Skin of body (tissue), 2 donors: Measurements from ENCODE around the gene CRIP1. TPM values are rescaled to one million over a fixed set of nuclear protein-coding genes. Genes with fewer than 3 reads are reported as not detected.

Experiments
- DNase-seq: peaks from one replicate; lab custom pipeline; 2025; lab: John Stamatoyannopoulos, UW
- total RNA-seq: library from RNA; depleted of rRNA; stranded (reverse); fragments of >200 nt; gene quantifications from one replicate; pipeline ENCODE4 v1.2.3, GENCODE V29; 2014

CRIP1 gene
- total RNA-seq, 1 donor from 2014 or later = 10.5 TPM

DNA sequence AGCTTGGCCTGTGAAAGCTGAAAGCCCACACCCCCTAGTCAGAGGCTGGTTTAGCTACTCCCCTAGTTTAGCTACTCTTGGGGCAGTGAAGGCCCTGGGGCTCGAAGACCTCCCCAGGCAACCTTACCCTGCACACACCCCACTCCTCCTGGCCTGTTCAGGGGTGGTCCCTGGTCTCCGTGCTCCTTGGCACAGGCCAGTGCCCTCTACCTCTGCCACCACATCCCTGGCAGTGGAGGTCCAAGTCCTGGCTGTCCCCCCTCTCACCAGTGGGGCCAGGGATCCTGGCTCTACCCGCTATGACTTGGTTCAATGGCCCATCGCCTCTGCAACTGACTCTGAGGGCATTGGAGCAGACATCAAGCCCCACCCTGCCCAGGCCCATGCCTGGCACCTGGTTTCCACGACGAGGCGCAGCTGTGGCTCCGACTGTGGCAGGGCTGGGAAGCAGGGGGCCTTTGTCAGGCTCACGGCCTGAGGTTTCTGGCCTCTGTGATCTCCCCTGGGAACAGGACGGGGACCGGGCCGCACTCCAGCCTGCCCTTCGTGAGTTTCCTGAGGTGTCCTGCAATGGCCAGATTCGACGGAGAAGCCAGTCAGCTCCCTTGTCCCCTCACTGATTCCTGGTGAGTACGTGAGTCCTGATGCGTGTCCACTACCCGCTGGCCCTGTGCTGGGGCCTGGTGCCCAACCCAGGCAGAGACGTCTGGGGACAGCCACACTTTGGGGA, 45.4 kb downstream of the CRIP1 start:
- DNase-seq = no peak

DNA sequence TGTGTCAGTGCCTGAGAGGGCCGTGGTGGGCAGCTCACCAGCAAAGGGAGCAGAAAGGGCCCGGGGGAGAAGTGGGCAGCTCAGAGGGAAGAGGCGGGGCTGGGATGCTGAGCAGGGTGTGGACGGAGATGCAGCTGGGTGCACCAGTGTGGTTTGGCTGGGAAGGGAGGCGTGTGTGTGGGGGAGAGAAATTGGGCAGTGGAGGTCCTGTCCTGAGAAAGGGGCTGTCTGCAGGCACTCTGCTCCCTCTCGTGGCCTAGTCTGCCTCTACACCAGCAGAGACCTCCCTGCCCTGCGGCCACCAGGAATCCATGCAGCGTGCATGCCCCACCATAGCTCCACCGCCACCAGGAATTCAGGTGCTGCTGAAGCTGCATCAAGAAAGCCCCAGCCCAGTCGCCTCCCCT, 46.1 kb downstream of the CRIP1 start:
- no peak for DNase-seq

GRCh38 chr14:105533391-105533790, 46.7 kb downstream of the CRIP1 start:
- DNase-seq = no peak

DNA sequence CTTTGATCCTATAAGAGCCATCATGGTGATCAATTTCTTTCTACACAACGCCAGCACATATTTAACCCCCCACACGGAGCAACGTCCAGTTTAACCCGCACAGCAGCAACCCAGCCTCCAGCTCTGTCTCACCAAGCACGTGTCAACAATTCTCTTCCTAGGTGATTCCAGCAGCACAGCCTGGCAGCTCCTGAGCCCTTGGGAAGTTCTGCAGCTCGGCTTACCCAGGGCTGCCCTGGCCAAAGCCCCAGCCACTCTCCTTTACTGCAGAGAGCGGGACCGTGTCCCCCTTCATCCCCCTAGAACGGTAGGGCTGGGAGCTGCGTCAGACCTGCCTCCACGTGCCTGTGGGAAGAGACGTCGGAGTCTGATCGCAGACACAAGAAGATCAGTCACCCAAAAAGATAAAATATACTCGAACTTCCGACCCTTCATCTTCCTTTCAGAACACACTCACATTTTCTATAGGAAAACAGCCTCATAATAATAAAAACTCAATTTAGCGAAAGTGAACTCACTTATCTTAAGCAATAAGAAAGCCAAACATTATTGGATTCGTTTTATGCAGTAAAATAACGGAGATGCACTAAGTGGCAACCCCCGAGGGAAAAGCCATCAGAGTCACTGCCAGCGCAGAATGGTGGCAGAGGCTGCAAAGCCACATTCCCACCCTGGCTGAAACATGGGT, 47.3 kb downstream of the CRIP1 start:
- no peak for DNase-seq

DNA sequence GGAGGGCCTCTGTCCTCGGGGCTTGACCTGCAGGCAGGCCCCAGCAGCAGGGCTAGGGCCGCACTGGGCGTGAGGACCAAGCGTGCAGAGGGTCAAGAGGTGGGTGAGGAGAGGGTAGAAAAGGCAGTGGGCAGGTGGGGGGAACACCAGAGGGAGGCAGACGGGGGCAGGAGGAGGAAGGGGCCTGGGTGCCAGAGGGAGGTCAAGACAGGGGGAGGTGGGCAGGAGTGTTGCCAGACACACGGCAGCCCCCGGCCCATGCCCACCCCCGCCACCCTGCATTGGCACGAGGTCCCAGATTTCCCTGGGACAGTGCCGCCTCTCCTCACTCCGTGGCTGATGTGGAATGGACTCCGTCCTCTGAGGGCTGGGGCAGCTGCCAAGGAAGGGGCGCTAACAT, 47.9 kb downstream of the CRIP1 start:
- no peak for DNase-seq

GRCh38 chr14:105536051-105536450, 49.4 kb downstream of the CRIP1 start:
- no peak for DNase-seq

- DNase-seq = no peak
Measured at GRCh38 chr14:105536691-105537579, 50.2 kb downstream of the CRIP1 start.

DNA sequence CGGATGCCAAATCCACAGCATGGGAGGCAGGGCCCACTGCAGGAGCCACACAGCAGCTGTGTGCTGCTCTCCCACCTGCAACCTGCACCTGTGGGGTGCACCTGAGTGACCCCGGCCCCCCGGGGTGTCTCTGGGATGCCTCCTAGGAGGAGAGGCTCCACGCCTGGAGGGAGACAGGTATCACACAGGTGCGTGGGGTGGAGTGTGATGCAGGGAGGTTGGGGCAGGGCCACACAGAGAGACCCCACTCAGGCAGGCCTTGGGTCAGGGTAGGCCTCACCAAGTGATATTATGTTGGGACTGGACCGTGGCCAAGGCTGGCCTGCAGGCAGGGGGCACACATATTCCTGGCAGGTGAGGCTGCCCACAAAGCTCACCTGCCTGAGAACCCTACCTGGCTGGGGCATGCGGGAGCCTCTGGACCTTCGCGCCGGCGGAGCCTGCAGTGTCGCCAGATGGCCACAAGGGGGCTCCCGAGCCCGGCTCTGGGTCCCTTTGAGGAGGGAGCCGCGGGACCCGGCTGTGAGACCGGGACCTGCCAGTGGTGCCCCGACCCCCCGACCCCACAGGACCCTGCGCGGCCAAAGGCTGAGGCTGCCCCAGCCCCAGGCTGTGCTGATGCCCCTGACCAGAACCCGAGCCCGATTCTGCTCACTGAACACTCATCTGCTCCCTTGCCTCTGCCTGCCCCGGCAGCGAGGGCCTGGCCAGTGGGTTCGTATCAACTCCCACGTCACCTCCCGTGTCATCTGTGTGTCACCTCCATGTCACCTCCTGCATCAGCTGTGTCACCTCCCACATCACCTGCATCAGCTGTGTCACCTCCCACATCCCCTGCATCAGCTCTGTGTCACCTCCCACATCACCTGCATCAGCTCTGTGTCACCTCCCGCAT, 51.1 kb downstream of the CRIP1 start:
- DNase-seq = peak; percentile 8

Other genes starting within 250 kb of the CRIP1 start
- gene BTBD6, start 238.4 kb upstream of the CRIP1 start, total RNA-seq = 29.0 TPM
- 33.0 TPM for gene BRF1, start 185.9 kb upstream of the CRIP1 start, total RNA-seq
- 44.9 TPM for gene PACS2, start 172.1 kb upstream of the CRIP1 start, total RNA-seq
- gene TEX22, start 88.3 kb upstream of the CRIP1 start, total RNA-seq = 0.20 TPM
- 48.3 TPM for gene MTA1, start 67.1 kb upstream of the CRIP1 start, total RNA-seq
- gene CRIP2, start 12.1 kb upstream of the CRIP1 start, total RNA-seq = 43.2 TPM
- 5.5 TPM for gene TEDC1, start 4.4 kb downstream of the CRIP1 start, total RNA-seq
- gene TMEM121, start 39.7 kb downstream of the CRIP1 start, total RNA-seq = 3.7 TPM